Pancreas (tissue), 10 donors: ENCODE results near the gene BRWD1. TPM values are rescaled to one million over a fixed set of nuclear protein-coding genes. Genes with fewer than 3 reads are reported as not detected.
"Not testable (repeated sequence)": the region's sequence is repeated elsewhere in the genome, so short reads cannot be mapped to it uniquely, and the experiment has no call there.

Experiments
- ATAC-seq, 4 donors: fragments of 200-7000 bp; cut with Tn5 transposase; one replicate each; pipeline versions ENCODE4 v1.8.0 to v1.9.1; 2020; ENCODE audit warnings: mild to moderate bottlenecking in 4 of 4, moderate library complexity in 4 of 4
- DNase-seq, 6 donors: peaks; one replicate each; pipeline ENCODE4 v3.0.0-alpha.2; 2020
- FAIRE-seq: peaks from 2 replicates; lab custom pipeline; 2012; peaks lifted over from hg19 to GRCh38; lab: Jason Lieb, UNC
- H3K27ac ChIP-seq, 4 donors: fragments of 200-600 bp; sonication (generic); 1 replicate in 3 of 4; 2 replicates in 1 of 4; pipeline versions ENCODE4 v1.5.0 to v1.8.0; 2020
- H3K27me3 ChIP-seq, 4 donors: fragments of 200-600 bp; one replicate each; pipeline ENCODE4 v1.8.0; 2021
- H3K36me3 ChIP-seq, 3 donors: fragments of 200-600 bp; sonication (generic) in 1 of 3; one replicate each; pipeline versions ENCODE4 v1.5.0 to v1.8.0; 2020 to 2021
- H3K4me1 ChIP-seq, 3 donors: fragments of 200-600 bp; one replicate each; pipeline ENCODE4 v1.8.0; 2021
- H3K4me3 ChIP-seq, 4 donors: fragments of 200-600 bp; sonication (generic) in 2 of 4; one replicate each; pipeline versions ENCODE4 v1.5.0 to v1.8.0; 2020 to 2021
- H3K9me3 ChIP-seq, 4 donors: fragments of 200-600 bp; one replicate each; pipeline ENCODE4 v1.8.0; 2021
- WGBS, 2 donors: extraction: QIAGEN DNeasy Blood & Tissue Kit; methylation state at CpG; one replicate each; pipeline ENCODE4 v1.1.7; 2013; 5-methylcytosine and 5-hydroxymethylcytosine counted together
- intact Hi-C, 3 donors: fragments of 100-400 bp; cut with DNase I; formaldehyde crosslinking; loops; one replicate each; pipeline versions ENCODE4 v1.11.1 to v1.14.2; 2022
- polyA plus RNA-seq, 2 donors: library from polyadenylated mRNA; stranded (reverse); fragments of 200-250 nt; gene quantifications; one replicate each; pipeline ENCODE4 v1.2.3, GENCODE V29; 2013
- total RNA-seq, 6 donors: library from RNA; stranded (reverse); fragmentation: NEBNext Ultra II Directional in 4 of 6; extraction: Animal tissue kit (Norgen Biotek cat#: 25700) in 4 of 6; gene quantifications; one replicate each; pipeline versions ENCODE4 v1.2.1 to v1.2.4, GENCODE V29; 2021 to 2023
- TF ChIP-seq, protein P1 (sequence below), 4 donors: fragments of 200-600 bp; sonication (generic) in 3 of 4; IDR thresholded peaks; one replicate each; pipeline versions ENCODE4 v1.5.0 to v1.8.0; 2021; ENCODE audit warnings: antibody characterized with exemption in 4 of 4
- donor health status: healthy with polysubstance abuse.
- donor health status: DM: no; HTN: no; CAD: no; lungs with moderate emphysema.
- donor health status: DM: no; HTN: no; CAD: no.
- donor health status: control.
- donor health status: control.
- donor health status: Bipolar disorder and iron deficiency.
- donor health status: DM: yes; HTN: yes; CAD: no.
- donor health status: DM: no; HTN: no; CAD: no.
- donor health status: DM: no; HTN: no; CAD: no.
- donor health status: DM: yes; HTN: yes; CAD: no.

Gene BRWD1
- total and polyA plus RNA-seq, 8 donors: 7.4 to 31.7 (median 22.5) TPM

GRCh38 chr21:39161064-39161463, 152.4 kb downstream of the BRWD1 start:
- Histone ChIP-seq H3K36me3 (no peaks in the 10 kb centered on the region), H3K9me3 (no peaks in the 10 kb centered on the region), H3K4me1 (no peaks in the 10 kb centered on the region), H3K27me3 (no peaks in the 10 kb centered on the region), H3K4me3 (no peak overlapping the region), H3K27ac (no peak overlapping the region)
- intact Hi-C loops: no loop called here
- TF ChIP-seq, protein P1, sequence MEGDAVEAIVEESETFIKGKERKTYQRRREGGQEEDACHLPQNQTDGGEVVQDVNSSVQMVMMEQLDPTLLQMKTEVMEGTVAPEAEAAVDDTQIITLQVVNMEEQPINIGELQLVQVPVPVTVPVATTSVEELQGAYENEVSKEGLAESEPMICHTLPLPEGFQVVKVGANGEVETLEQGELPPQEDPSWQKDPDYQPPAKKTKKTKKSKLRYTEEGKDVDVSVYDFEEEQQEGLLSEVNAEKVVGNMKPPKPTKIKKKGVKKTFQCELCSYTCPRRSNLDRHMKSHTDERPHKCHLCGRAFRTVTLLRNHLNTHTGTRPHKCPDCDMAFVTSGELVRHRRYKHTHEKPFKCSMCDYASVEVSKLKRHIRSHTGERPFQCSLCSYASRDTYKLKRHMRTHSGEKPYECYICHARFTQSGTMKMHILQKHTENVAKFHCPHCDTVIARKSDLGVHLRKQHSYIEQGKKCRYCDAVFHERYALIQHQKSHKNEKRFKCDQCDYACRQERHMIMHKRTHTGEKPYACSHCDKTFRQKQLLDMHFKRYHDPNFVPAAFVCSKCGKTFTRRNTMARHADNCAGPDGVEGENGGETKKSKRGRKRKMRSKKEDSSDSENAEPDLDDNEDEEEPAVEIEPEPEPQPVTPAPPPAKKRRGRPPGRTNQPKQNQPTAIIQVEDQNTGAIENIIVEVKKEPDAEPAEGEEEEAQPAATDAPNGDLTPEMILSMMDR (IDR thresholded peaks at IDR 0.05): no peak
- 38 to 40% methylated on average over 3 of the region's 3 CpGs for WGBS, 2 donors
- no peak for DNase-seq
- FAIRE-seq: no peak
- no peak for ATAC-seq

DNA sequence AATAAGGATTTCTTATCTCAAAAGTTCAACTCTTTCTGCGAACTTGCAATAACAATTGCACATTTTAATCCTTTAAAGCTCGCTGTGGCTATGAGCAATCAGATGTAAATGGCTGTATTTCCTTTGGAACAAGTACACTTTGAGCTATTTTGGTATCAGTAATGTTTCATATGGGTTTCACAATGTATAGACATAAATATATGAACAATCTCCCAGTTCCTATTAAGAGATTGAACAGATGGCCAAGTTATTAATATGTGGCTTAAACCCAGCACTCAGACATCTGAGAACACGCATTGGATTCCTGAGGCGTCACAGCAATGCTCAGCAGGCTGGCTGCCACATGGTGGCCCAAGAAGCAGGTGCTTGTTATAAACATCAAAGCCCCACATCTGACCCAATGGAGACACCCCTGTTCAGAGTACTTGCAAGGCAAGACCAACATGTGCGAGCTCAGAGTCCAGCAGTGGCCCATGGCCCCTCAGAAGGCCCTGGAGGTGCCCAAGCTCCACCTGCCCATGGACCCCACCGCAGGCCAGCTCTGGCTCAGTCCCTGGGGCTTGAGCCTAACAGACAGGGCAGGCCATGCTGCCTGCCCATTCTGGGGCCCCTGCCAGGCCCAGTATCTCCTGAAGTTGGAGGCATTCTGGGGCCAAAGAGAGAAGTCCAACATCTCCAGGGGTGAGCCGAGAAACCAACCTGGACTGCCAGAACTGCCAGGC, 153.9 kb downstream of the BRWD1 start:
- TF ChIP-seq, protein P1 (IDR thresholded peaks at IDR 0.05): no peak
- H3K4me3 ChIP-seq: no peak overlapping the region
- FAIRE-seq: no peak

DNA sequence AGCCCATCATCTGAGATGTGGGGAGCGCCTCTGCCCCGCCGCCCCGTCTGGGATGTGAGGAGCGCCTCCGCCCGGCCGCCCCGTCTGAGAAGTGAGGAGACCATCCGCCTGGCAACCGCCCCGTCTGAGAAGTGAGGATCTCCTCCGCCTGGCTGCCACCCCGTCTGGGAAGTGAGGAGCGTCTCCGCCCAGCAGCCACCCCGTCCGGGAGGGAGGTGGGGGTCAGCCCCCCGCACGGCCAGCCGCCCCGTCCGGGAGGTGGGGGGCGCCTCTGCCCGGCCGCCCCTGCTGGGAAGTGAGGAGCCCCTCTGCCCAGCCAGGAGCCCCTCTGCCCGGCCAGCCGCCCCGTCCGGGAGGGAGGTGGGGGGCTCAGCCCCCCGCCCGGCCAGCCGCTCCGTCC, 156.2 kb downstream of the BRWD1 start:
- H3K27me3 ChIP-seq, H3K4me3 ChIP-seq, FAIRE-seq, H3K36me3 ChIP-seq, DNase-seq, intact Hi-C loops, H3K9me3 ChIP-seq, H3K27ac ChIP-seq, H3K4me1 ChIP-seq, ATAC-seq: not testable (repeated sequence)
- WGBS, 2 donors: 94 to 95% methylated on average over 29 to 34 of the region's 34 CpGs

More for the DNA sequence above, 153.9 kb downstream of the BRWD1 start:
- no peaks in the 10 kb centered on the region for H3K9me3 ChIP-seq
- H3K27ac ChIP-seq: no peak overlapping the region
- H3K4me1 ChIP-seq: no peaks in the 10 kb centered on the region
- WGBS, 2 donors: 77 to 85% methylated on average over 7 of the region's 7 CpGs
- H3K27me3 ChIP-seq: no peaks in the 10 kb centered on the region
- DNase-seq (no peak), ATAC-seq (no peak)
- intact Hi-C loops: no loop called here
- H3K36me3 ChIP-seq: no peaks in the 10 kb centered on the region

DNA sequence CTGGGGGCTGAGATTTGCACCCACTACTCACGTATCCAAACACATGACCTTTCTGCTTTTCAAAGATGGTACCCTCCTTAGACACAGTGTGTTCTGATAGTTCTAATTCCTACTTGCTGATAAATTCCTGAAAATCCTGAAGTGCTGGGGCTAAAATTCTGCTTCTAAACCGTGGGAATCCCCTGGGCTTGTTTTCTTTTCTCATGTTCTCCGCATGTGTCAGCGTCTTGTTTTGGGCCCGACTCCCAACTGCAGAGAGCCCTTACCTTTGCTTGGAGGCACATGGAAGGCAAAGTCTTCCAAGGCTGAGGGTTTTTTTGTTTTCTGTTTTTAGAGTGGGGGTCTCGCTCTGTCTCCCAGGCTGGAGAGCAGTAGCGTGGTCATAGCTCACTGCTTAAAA, 157.4 kb downstream of the BRWD1 start:
- TF ChIP-seq, protein P1 (IDR thresholded peaks at IDR 0.05): no peak
- 87 to 89% methylated on average over 7 of the region's 7 CpGs for WGBS, 2 donors
- intact Hi-C loops: no loop called here
- Histone ChIP-seq H3K9me3 (no peaks in the 10 kb centered on the region), H3K4me3 (no peak overlapping the region), H3K36me3 (no peaks in the 10 kb centered on the region), H3K27ac (no peak overlapping the region), H3K27me3 (no peaks in the 10 kb centered on the region), H3K4me1 (no peaks in the 10 kb centered on the region)
- DNase-seq: no peak
- FAIRE-seq: no peak
- no peak for ATAC-seq

DNA sequence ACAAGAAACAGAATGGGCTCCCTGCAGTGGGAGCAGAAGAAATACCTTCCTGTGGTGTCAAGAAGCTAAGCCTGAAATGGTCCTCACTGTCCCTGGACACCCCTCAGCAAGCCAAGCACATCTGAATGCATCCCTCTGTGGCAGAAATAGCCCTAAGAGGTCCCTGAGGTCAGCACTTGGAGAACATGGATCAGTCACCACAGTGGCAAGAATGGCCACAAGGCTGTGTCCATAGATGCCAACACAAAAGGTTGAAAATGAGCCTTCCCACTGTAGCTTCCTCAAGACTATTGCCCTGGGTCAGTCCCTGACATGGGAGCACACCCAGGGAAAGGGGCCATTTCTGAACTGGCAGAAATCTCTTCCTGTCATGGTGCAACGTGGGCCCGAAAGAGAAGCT, 157.9 kb downstream of the BRWD1 start:
- H3K27ac ChIP-seq: no peak overlapping the region
- H3K9me3 ChIP-seq: no peaks in the 10 kb centered on the region
- ATAC-seq (no peak), FAIRE-seq (no peak), DNase-seq (no peak)
- H3K4me3 ChIP-seq: no peak overlapping the region
- no peaks in the 10 kb centered on the region for H3K27me3 ChIP-seq
- TF ChIP-seq, protein P1 (IDR thresholded peaks at IDR 0.05): no peak
- H3K36me3 ChIP-seq: no peaks in the 10 kb centered on the region
- 89 to 93% methylated on average over 2 of the region's 2 CpGs for WGBS, 2 donors
- intact Hi-C loops: no loop called here
- H3K4me1 ChIP-seq: no peaks in the 10 kb centered on the region
